ENCODE measurements around the gene ONECUT3.
"Not testable (repeated sequence)": the region's sequence is repeated elsewhere in the genome, so short reads cannot be mapped to it uniquely, and the experiment has no call there.

The ONECUT3 gene

GRCh38 chr19:1794424-1795172 is 41.3 kb downstream of the ONECUT3 start:
- Histone ChIP-seq H3K9me3 (no peaks in the 10 kb centered on the region), H3K27me3 (peaks cover 36% of the 10 kb centered on the region), H3K4me1 (no peaks in the 10 kb centered on the region), H3K4me3 (ENCODE audit: low read depth, low read length) (no peak overlapping the region), H3K36me3 (no peaks in the 10 kb centered on the region)
- DNase-seq: no peak
- TF ChIP-seq, protein P1, sequence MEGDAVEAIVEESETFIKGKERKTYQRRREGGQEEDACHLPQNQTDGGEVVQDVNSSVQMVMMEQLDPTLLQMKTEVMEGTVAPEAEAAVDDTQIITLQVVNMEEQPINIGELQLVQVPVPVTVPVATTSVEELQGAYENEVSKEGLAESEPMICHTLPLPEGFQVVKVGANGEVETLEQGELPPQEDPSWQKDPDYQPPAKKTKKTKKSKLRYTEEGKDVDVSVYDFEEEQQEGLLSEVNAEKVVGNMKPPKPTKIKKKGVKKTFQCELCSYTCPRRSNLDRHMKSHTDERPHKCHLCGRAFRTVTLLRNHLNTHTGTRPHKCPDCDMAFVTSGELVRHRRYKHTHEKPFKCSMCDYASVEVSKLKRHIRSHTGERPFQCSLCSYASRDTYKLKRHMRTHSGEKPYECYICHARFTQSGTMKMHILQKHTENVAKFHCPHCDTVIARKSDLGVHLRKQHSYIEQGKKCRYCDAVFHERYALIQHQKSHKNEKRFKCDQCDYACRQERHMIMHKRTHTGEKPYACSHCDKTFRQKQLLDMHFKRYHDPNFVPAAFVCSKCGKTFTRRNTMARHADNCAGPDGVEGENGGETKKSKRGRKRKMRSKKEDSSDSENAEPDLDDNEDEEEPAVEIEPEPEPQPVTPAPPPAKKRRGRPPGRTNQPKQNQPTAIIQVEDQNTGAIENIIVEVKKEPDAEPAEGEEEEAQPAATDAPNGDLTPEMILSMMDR (IDR thresholded peaks at IDR 0.05; ENCODE audit: low read depth, low read length): no peak

DNA sequence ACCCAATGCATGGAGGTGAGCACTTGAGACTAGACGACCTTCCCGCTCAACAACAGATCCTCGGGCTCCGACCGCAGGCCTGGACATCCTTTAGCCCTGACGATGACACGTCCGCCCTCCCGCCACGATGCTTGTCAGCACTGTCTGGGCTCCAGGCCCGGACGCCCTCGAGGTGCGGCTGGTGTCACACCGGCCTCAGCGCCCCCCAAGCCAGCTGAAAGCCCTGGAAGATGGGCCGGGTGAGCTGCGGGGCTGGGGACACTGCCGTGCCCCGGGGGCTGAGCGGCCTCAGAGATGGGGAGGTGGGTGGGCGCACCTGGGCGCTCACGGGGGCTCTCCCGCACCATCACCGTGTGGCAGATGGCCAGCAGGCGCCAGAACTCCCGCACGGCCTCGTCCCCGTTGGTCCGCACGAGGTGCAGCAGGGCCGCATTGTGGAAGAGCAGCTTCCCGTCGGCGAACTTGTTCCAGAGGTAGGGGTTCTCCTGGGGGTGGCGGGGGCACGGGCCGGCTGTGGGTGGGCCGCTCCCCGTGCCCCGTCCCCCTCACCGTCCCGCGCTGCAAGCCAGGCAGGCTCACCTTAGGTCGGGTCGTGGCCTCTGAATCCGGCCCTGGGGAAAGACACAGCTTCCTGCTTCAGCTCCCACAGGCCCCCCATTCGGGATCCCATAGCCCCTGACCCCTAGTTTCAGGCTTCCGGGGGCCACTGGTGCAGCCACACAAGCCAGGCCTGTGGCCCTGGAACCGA is 43.3 kb downstream of the ONECUT3 start:
- Histone ChIP-seq H3K4me1 (no peaks in the 10 kb centered on the region), H3K4me3 (ENCODE audit: low read depth, low read length) (no peak overlapping the region), H3K36me3 (no peaks in the 10 kb centered on the region), H3K9me3 (no peaks in the 10 kb centered on the region), H3K27me3 (peaks cover 44% of the 10 kb centered on the region)
- TF ChIP-seq, protein P1 (IDR thresholded peaks at IDR 0.05; ENCODE audit: low read depth, low read length): no peak
- no peak for DNase-seq

GRCh38 chr19:1797313-1797712 is 44.0 kb downstream of the ONECUT3 start:
- not testable (repeated sequence) for DNase-seq; H3K4me3 ChIP-seq (ENCODE audit: low read depth, low read length); H3K9me3 ChIP-seq; H3K36me3 ChIP-seq; H3K4me1 ChIP-seq
- H3K27me3 ChIP-seq: peaks cover 44% of the 10 kb centered on the region

GRCh38 chr19:1799695-1800342 is 46.5 kb downstream of the ONECUT3 start:
- peaks cover 44% of the 10 kb centered on the region for H3K27me3 ChIP-seq
- TF ChIP-seq, protein P1 (IDR thresholded peaks at IDR 0.05; ENCODE audit: low read depth, low read length): no peak
- H3K4me3 ChIP-seq (ENCODE audit: low read depth, low read length): no peak overlapping the region
- DNase-seq: no peak
- H3K36me3 ChIP-seq: no peaks in the 10 kb centered on the region
- no peaks in the 10 kb centered on the region for H3K4me1 ChIP-seq
- no peaks in the 10 kb centered on the region for H3K9me3 ChIP-seq

- no peak overlapping the region for H3K4me3 ChIP-seq (ENCODE audit: low read depth, low read length)
- no peaks in the 10 kb centered on the region for H3K36me3 ChIP-seq
- no peaks in the 10 kb centered on the region for H3K4me1 ChIP-seq
- TF ChIP-seq, protein P1 (IDR thresholded peaks at IDR 0.05; ENCODE audit: low read depth, low read length): no peak
- no peaks in the 10 kb centered on the region for H3K9me3 ChIP-seq
- peaks cover 7% of the 10 kb centered on the region for H3K27me3 ChIP-seq
- no peak for DNase-seq
Measured at GRCh38 chr19:1804858-1805257, 51.6 kb downstream of the ONECUT3 start.

DNA sequence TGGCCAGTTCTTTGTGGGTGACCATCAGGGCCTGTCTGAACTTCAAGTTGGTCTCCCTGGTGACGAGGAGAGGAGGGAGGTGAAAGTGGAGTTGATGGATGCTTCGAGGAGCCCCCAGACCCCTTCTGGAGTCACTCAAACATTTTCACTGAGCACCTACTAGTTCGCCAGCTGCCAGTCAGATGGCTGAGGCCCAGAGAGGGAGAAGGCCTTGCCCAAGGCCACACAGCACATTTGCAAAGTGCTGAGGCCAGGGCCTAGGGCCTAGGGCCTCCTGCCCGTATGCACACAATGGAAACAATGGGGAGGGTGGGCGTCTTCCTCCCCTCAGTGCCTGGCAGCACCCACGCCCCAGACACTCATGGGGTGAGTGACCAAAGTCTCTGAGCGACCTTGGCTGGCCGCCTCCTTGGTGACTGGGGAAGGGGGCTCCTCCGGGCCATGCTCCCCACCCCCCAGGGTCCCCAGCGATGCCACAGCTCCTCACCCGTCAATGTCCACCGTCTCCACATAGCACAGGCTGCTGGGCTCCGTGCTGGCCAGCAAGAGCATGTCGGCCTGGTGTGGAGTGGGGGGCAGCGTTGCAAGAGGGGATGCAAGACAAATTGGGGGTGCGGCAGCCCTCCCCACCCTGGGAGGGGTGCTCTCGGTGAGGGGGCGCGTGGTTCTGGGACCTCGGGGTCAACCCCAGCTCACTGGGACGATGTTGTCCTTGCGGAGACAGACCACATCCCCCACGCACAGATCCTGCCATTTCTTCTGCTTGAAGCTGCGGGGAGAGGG is 52.3 kb downstream of the ONECUT3 start:
- Histone ChIP-seq H3K36me3 (no peaks in the 10 kb centered on the region), H3K9me3 (no peaks in the 10 kb centered on the region), H3K4me3 (ENCODE audit: low read depth, low read length) (no peak overlapping the region), H3K4me1 (no peaks in the 10 kb centered on the region), H3K27me3 (no peaks in the 10 kb centered on the region)
- TF ChIP-seq, protein P1 (IDR thresholded peaks at IDR 0.05; ENCODE audit: low read depth, low read length): no peak
- no peak for DNase-seq
